GM21529 (cell line): Measurements from ENCODE around the gene TAF13.
"Not testable (repeated sequence)": the region's sequence is repeated elsewhere in the genome, so short reads cannot be mapped to it uniquely, and the experiment has no call there.

ENCODE experiments used
- ATAC-seq: cut with Tn5 transposase; IDR thresholded peaks from one replicate; pipeline ENCODE4 v1.9.1; 2021; ENCODE audit not compliant: unreplicated experiment

Gene TAF13

GRCh38 chr1:109091839-109092193 lies 16.0 kb upstream of the TAF13 start:
- ATAC-seq: no peak

- ATAC-seq: peak; percentile 52
These were observed 15.5 kb upstream of the TAF13 start for GRCh38 chr1:109091078-109091838.

DNA sequence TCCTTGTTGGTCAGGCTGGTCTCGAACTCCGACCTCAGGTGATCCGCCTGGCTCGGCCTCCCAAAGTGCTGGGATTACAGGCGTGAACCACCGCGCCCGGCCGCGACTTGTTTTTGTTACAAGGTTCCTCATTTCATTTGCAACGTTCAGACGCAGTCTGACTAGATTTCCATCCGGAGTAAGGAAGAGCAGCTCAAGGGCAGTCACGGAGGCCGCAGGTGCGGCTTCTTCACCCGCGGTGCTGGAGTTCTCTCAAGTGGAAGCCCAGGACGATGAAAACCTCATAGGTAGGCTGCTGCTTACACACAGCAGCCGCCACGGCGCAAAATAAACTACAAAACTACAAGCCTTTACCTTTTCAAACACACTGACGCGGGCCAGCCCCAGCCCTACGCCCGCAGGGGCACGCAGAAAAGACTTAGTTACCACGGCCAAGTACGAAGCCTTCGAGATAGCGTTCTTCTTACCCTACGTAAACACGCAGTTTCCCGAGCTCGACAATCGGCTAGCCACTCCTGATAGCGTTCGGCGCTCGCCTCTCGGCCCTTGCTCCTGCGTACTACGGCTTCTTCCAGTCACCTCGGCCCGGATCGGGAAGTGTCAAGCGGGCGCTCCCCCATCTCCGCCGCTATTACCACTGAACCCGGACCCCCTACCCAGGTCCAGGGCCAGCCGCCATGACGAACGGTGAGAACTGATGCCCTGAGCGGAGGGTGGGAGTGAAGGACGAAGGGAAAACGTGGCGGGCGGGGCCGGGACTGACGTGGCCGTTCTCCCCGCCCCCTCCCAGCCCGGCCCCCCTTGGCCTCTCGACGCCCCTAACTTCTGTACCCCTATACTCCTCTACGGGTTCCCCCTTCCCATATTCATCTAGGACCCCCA lies 14.6 kb upstream of the TAF13 start, which contains the start of gene TMEM167B:
Gene TMEM167B (plus strand): TSS at position 569 of the 882 bp plus-strand sequence. CDS start 109 bp downstream, at position 678.
- ATAC-seq: peak; percentile 93

GRCh38 chr1:109089242-109090015 lies 13.6 kb upstream of the TAF13 start:
- no peak for ATAC-seq

DNA sequence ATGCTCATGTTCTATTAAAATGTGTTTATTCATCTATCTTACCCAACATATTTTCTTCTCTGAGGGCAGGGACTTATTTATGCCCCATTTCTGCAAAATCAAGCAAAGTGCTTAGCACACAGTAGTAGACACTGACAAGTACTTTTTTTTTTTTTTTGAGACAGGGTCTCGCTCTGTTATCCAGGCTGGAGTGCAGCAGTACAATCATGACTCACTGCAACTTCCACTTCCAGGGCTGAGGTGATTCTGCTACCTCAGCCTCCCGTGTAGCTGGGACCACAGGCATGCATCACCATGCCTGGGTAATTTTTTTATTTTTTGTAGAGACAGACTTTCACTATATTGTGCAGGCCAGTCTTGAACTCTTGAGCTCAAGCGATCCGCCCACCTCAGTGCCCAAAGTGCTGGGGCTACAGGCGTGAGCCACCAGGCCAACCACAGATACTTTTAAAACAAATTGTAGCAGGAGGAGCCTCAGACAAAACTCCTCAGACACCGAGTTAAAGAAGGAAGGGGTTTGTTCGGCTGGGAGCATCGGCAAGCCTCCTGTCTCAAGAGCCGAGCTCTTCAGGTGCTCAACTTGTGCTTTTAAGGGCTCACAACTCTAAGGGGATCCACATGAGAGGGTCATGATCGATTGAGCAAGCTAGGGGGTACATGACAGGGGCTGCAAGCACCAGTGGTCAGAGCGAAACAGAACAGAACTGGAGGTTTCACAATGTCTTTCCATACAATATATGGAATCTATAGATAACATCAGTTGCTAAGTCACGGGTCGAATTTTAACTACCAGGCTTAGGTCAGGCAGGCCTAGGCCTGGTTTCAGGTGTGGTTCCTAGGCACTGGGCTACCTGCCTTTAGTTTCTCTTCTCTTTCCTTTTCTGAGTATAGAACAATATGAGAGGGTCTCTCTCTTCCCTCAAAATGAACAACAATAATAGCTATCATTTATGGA lies 9.0 kb upstream of the TAF13 start:
- no peak for ATAC-seq

DNA sequence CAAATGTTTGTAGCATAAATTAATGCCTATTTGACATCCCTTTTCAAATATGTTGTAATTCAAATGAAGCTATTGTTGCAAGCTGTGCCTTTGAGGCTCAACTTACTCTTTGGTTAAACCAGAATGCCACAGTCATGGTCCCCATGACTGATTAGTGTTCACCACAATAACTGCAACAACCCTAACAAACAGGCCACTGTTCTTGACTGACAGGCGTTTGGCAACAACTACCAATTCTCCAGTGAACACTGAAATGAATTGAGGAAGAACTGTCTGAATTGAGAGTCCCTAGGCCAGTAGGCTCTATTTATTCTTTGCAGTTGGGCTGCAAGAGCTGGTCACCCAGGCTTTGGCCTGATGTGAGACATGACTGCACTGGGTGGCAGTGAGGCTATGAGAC lies 8.1 kb upstream of the TAF13 start:
- no peak for ATAC-seq

GRCh38 chr1:109083501-109083900 lies 7.7 kb upstream of the TAF13 start:
- ATAC-seq: no peak

- no peak for ATAC-seq
These were observed 4.8 kb upstream of the TAF13 start for GRCh38 chr1:109080441-109081082.

DNA sequence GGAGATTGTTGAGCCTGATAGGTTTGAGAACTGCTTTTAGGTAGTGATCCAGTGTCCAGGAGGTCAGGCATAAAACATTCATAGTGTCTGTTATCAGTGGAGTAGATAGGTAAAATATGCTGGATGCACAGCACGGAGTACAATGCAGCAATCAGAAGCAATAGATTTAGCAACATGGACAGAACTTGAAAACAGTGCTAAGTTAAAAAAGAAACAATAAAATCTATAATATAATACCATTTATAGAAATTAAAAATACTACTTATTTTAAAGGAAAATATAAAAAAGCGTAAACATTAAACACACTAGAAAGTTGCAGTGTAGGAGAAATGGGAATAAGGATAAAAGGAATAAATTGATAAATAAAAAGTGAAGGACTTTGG lies 3.4 kb upstream of the TAF13 start:
- ATAC-seq: no peak

DNA sequence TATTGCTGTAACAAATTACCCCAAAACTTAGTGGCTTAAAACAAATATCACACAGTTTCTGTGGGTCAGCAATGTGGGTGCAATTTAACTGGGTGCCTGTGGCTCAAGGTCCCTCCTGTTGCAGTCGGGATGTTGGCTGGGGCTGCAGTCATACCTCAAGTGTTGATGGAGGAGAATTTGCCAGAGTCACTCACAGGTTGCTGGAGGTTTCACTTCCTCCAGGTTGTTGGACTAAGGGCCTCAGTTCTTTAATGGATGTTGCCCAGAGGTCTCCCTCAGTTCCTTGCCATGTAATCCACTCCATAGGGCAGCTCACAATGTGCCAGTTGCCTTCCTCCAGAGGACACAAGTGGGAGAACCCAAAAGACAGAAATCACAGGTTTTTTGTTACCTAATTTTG lies 2.5 kb upstream of the TAF13 start:
- no peak for ATAC-seq

DNA sequence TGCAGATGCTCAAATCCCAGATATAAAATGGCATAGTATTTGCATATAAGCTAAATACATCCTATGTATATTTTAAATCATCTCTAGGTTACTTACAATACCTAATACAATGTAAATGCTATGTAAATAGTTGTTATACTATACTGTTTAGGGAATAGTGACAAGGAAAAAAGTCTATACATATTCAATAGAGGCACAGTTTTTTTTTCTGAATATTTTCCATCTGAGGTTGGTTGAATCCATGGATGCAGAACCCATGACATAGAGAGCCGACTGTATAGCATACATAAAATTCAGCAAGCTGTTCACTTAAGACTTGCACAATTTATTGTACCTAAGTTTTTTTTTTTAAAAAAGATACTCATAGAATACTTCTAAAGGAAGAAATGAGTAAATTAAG lies 6.5 kb downstream of the TAF13 start:
- no peak for ATAC-seq

DNA sequence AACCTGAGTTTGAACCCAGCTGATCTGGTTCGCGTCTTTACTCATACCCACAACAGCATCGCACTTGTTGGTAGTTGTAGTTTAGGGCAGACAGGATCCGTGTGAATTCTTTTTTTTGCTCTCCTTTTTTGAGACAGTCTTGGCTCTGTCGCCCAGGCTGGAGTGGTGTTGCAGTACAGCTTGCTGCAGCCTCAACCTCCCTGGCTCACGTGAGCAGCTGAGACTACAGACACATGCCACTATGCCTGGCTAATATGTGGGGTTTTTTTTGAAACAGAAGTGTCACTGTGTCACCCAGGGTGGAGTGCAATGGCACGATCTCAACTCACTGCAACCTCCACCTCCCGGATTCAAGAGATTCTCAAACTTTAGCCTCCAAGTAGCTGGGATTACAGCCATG lies 7.9 kb downstream of the TAF13 start:
- no peak for ATAC-seq

GRCh38 chr1:109065137-109065536 lies 10.7 kb downstream of the TAF13 start:
- ATAC-seq: no peak

GRCh38 chr1:109061183-109061582 lies 14.6 kb downstream of the TAF13 start:
- ATAC-seq: no peak

- no peak for ATAC-seq
These were observed 15.1 kb downstream of the TAF13 start for GRCh38 chr1:109060707-109061106.

DNA sequence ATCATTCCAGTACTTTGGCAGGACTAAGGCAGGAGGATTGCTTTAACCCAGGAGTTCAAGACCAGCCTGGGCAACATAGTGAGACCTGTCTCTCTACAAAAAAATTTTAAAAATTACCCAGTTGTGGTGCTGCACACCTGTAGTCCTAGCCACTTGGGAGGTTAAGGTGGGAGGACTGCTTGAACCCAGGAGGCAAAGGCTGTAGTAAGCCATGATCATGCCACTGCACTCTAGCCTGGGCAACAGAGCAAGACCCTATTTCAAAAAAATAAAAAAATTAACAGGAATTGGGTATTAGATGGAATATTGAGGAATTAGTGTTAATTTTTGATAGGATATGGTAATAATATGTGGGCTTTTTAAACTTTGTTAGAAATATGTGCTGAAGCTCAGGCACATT lies 16.8 kb downstream of the TAF13 start:
- no peak for ATAC-seq

DNA sequence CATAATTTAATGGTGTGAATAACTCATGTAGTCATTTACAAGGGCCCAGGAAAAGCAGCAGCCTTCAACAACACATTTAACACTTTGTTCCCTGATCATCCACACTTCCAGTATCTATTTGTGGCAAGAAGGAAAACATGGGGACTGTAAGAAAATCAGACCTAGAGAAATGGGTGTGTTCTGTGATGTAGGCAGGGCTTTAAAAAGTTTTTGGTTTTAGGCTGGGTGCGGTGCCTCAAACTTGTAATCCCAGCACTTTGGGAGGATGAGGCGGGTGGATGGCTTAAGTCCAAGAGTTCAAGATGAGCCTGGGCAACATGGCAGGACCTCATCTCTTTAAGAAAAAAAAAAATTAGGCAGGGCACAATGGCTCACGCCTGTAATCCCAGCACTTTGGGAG lies 19.7 kb downstream of the TAF13 start:
- no peak for ATAC-seq

DNA sequence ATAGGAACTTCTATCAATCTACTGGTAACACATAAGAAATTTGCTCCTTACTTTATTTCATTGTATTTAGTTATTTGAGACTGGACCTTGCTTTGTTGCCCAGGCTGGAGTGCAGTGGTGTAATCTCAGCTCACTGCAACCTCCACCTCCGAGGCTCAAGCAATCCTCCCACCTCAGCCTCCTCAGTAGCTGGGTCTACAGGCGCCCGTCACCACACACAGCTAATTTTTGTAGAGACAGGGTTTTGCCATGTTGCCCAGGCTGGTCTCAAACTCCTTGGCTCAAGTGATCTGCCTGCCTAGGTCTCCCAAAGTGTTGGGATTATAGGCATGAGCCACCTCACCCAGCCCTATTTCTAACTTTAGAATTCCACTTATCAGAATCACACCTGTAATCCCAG lies 23.7 kb downstream of the TAF13 start:
- not testable (repeated sequence) for ATAC-seq

DNA sequence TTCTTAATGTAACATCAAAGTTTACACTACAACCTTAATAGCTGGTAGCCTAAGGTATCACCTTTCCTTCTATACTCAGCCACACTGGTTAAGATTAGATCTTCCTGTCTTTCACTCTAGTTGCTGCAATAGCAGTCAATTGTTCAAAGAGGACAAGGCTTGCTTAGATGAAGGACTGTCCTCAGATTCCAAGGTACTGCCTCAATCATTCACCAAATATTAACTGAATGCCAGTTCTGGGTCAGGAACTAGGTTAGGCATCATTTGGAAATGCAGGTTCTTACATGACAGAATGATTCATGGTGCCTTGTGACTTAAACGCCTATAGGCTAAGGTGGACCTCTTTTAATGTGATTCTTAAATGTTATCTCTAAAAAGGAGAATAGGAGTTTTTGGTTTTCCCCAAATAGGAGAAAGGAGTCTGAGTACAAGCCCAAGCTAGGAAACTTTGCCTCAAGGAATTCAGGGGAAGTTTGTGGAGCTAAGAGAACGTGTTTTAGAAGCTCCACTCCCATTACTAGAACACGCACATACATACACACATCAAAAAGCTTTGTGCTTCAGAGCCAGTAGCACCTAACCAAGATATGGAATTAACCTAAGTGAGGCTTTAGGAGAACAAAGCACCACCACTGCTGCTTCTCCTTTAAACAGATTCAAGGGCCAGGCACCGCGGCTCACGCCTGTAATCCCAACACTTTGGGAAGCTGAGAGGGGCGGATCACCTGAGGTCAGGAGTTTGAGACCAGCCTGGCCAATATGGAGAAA lies 25.4 kb downstream of the TAF13 start:
- ATAC-seq: no peak
